Mucosa of stomach (tissue), 1 donor: ENCODE results near the gene YRDC.

Source experiments
- H3K27me3 ChIP-seq: one replicate; pipeline ENCODE4 v1.7.0; 2013; ENCODE audit warnings: mild to moderate bottlenecking, low read length; ENCODE audit not compliant: control insufficient read depth, insufficient read depth
- H3K36me3 ChIP-seq: one replicate; pipeline ENCODE4 v1.7.0; 2013; ENCODE audit warnings: low read length; ENCODE audit not compliant: control insufficient read depth, insufficient read depth
- H3K4me1 ChIP-seq: one replicate; pipeline ENCODE4 v1.7.0; 2013; ENCODE audit warnings: mild to moderate bottlenecking, low read length; ENCODE audit not compliant: control insufficient read depth, insufficient read depth
- H3K4me3 ChIP-seq: one replicate; pipeline ENCODE4 v1.7.0; 2013; ENCODE audit warnings: low read length
- H3K9ac ChIP-seq: one replicate; pipeline ENCODE4 v1.7.0; 2013; ENCODE audit warnings: mild to moderate bottlenecking, low read length, moderate library complexity
- H3K9me3 ChIP-seq: one replicate; pipeline ENCODE4 v1.7.0; 2013; ENCODE audit warnings: mild to moderate bottlenecking, low read length, moderate library complexity; ENCODE audit not compliant: control insufficient read depth
- donor health status: Pancreatic carcinoma.

YRDC gene

GRCh38 chr1:37807555-37808368, at the start of gene YRDC, which contains the start of gene C1orf122:
Gene YRDC, minus strand, starts transcription at chr1:37808208. Its CDS starts 28 bp downstream, at chr1:37808180.
Gene C1orf122, plus strand, starts transcription at chr1:37807790. Its CDS starts 615 bp downstream, at chr1:37808405.
- Histone ChIP-seq H3K4me1 (peaks cover 7% of the 10 kb centered on the region), H3K4me3 (peak within 1 kb of the TSS; percentile 80), H3K9ac (peak within 1 kb of the TSS; percentile 72), H3K27me3 (no peaks in the 10 kb centered on the region), H3K9me3 (no peaks in the 10 kb centered on the region), H3K36me3 (peaks cover 18% of the 10 kb centered on the region)

- H3K9me3 ChIP-seq, result no peaks in the 10 kb centered on the region
- H3K4me1 ChIP-seq, result peaks cover 9% of the 10 kb centered on the region
- H3K4me3 ChIP-seq, result no peak overlapping the region
- no peak overlapping the region for H3K9ac ChIP-seq
- H3K27me3 ChIP-seq, result no peaks in the 10 kb centered on the region
- no peaks in the 10 kb centered on the region for H3K36me3 ChIP-seq
Measured at GRCh38 chr1:37854406-37854805, 46.4 kb upstream of the YRDC start.

- Histone ChIP-seq H3K36me3 (no peaks in the 10 kb centered on the region), H3K4me1 (peaks cover 3% of the 10 kb centered on the region), H3K9me3 (no peaks in the 10 kb centered on the region), H3K4me3 (no peak overlapping the region), H3K9ac (no peak overlapping the region), H3K27me3 (no peaks in the 10 kb centered on the region)
Measured at GRCh38 chr1:37853157-37853556, 45.1 kb upstream of the YRDC start.

GRCh38 chr1:37851782-37852210, 43.8 kb upstream of the YRDC start:
- Histone ChIP-seq H3K9me3 (no peaks in the 10 kb centered on the region), H3K27me3 (no peaks in the 10 kb centered on the region), H3K4me1 (peaks cover 3% of the 10 kb centered on the region), H3K4me3 (no peak overlapping the region), H3K36me3 (no peaks in the 10 kb centered on the region), H3K9ac (no peak overlapping the region)

DNA sequence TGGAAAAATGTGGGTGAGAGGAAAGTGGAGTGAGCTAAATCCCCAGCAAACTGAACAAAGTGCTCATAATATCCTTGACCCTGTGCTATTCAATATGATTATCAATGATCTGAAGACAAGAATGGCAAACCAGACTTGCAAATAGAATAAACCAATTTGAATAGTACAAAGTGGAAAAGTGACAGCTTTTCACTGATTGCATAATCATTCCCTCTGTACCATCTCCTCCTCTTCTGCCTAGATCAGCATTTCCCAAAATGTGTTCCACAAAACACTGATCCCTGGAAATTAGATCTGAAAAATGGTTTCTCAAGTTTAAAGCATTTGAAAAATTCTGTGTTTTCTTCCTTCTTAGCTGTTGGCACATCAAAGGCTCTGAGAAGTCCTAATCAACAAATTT, 43.3 kb upstream of the YRDC start:
- H3K9me3 ChIP-seq, result no peaks in the 10 kb centered on the region
- H3K4me1 ChIP-seq, result peaks cover 3% of the 10 kb centered on the region
- no peak overlapping the region for H3K9ac ChIP-seq
- no peaks in the 10 kb centered on the region for H3K36me3 ChIP-seq
- H3K4me3 ChIP-seq, result no peak overlapping the region
- H3K27me3 ChIP-seq, result no peaks in the 10 kb centered on the region

DNA sequence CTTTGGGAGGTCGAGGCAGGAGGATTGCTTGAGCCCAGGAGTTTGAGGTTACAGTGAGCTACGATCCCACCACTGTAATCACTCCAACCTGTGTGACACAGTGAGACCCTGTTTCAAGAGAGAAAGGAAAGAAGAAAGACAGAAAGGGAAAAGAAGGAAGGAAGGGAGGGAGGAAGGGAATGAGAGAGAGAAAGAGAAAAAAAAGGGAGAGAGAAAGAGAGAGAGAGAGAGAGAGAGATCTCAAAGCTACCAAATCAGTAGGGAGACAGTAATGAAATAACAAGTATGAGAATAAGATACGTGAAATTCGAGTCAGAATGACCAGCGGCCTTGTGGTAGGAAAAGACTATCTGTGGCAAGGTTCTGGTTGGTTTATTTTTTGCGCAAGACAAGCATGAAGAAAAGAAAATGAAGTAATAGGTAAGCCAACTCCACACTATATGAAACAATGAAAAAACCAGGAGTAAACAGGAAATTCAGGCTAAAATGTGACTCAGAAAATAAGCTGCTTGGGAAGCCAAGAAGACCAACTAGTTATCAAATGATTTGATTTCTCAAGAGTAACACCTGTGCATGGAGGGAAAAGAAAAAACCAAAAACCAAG, 42.4 kb upstream of the YRDC start:
- Histone ChIP-seq H3K9me3 (no peaks in the 10 kb centered on the region), H3K9ac (no peak overlapping the region), H3K4me1 (peaks cover 3% of the 10 kb centered on the region), H3K4me3 (no peak overlapping the region), H3K27me3 (no peaks in the 10 kb centered on the region), H3K36me3 (no peaks in the 10 kb centered on the region)

GRCh38 chr1:37849480-37849879, 41.5 kb upstream of the YRDC start:
- H3K4me1 ChIP-seq, result peaks cover 3% of the 10 kb centered on the region

DNA sequence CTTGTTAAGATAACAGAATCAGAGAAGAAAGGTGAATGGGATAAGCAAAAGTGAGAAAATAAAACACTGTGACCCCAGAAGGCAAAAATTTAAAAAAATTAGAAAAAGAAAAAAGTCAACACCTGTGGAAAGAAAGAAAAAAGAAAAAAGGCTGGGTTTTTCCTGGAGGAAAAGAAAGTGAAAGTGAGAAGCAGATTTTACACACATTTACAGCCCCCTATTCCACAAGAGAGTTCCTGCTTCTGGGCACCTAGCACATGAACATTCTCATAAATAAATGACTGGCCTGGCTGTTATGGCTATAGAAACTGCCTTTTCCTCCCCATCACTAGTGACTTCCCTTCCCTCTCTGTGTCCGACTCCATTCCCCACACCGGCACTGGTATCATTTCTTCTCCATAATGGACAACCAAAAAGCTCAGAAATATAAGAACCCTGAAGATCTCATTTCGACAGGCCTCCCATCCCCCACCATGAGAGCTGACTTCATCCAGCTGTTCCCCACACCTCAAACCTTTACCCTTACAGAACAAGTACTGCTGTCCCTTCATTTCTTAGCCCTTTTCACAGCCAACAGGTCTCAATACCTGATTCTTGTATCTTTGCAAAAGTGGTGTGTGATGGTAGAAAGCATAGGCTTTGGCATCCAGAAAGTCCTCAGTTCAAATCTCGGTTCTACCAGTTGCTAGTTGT, 38.8 kb upstream of the YRDC start:
- Histone ChIP-seq H3K4me3 (no peak overlapping the region), H3K9me3 (no peaks in the 10 kb centered on the region), H3K27me3 (no peaks in the 10 kb centered on the region), H3K36me3 (no peaks in the 10 kb centered on the region), H3K9ac (no peak overlapping the region), H3K4me1 (no peaks in the 10 kb centered on the region)

More at GRCh38 chr1:37849480-37849879, 41.5 kb upstream of the YRDC start:
- no peaks in the 10 kb centered on the region for H3K27me3 ChIP-seq
- H3K36me3 ChIP-seq, result no peaks in the 10 kb centered on the region
- no peaks in the 10 kb centered on the region for H3K9me3 ChIP-seq
- H3K9ac ChIP-seq, result no peak overlapping the region
- H3K4me3 ChIP-seq, result no peak overlapping the region

DNA sequence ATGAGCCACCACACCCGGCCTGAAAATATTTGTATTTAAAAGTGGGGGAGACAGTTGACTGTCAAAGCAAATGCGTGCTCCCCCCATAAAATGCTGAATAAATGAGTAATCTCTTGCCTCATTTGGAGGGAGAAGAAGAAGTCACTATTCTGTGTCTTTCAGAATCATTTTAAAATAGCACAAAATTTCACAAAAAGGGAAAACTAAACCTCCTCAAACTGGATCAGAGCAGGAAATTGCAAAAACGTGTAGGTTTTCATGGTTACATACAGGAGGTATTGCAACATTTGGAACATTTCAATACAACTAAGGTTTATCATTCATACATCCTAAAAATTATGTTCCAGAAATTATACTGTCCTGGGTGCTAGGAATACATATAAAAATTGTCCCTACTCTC, 37.8 kb upstream of the YRDC start:
- H3K4me1 ChIP-seq, result no peaks in the 10 kb centered on the region
- H3K9me3 ChIP-seq, result no peaks in the 10 kb centered on the region
- no peaks in the 10 kb centered on the region for H3K27me3 ChIP-seq
- no peak overlapping the region for H3K9ac ChIP-seq
- no peaks in the 10 kb centered on the region for H3K36me3 ChIP-seq
- no peak overlapping the region for H3K4me3 ChIP-seq

DNA sequence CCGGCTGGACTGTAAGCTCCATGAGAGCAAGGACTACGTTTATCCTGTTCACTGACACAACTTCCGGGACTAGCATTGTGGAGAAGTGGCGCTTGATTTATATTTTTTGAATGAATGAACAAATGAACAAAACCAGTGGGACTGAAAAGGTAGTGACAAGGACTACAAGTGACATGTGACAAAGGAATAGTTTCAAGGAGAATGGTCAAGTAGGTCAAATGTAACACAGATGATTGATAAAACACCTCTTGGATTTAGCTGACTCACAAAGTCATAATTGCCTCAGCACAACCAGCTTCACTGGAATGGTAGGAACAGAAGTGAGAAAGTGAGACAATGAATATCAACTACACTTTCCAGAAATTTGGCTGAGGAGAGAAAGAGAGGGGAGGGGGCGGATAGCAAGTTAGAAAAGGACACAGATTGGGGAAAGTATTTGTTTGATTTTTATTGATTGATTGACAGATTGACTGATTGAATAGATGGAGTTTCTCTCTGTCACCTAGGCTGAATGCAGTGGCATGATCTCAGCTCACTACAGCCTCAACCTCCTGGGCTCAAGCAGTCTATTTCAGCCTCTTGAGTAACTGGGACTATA, 37.1 kb upstream of the YRDC start:
- Histone ChIP-seq H3K9ac (no peak overlapping the region), H3K36me3 (no peaks in the 10 kb centered on the region), H3K4me1 (no peaks in the 10 kb centered on the region), H3K9me3 (no peaks in the 10 kb centered on the region), H3K27me3 (no peaks in the 10 kb centered on the region), H3K4me3 (no peak overlapping the region)

DNA sequence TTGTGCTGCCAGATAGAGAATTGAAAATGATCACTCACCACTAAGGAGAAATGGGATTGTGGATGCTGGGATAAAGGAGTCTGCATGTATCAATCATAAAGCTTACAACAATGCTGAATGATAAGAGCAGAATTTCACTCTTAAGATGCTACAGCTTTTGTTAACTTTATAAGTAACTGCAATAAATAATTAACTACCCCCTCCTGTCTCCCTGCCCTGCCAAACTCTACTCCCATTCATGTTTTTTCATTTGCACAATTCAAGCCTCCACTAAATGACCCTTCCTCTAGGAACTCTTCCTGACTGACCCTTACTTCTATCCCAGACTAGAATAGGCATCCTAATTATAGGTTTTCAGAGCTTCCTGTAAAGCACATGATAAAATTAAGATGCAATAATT, 36.5 kb upstream of the YRDC start:
- Histone ChIP-seq H3K27me3 (no peaks in the 10 kb centered on the region), H3K9me3 (no peaks in the 10 kb centered on the region), H3K36me3 (no peaks in the 10 kb centered on the region), H3K4me3 (no peak overlapping the region), H3K9ac (no peak overlapping the region), H3K4me1 (no peaks in the 10 kb centered on the region)

DNA sequence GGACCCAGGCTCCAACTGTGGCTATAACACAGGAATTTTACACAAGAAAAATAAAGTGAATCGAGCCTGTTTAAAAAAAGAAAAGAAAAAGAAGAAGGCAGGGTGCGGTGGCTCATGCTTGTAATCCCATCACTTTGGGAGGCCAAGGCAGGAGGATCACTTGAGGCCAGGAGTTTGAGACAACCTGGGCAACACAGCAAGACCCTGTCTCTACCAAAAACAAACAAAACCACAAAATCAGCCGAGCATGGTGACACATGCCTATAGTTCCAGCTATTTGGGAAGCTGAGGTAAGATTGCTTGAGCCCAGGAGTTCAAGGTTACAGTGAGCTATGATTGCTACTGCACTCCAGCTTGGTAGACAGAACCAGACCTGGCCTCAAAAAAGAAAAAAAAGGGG, 33.6 kb upstream of the YRDC start:
- no peaks in the 10 kb centered on the region for H3K9me3 ChIP-seq
- H3K4me1 ChIP-seq, result no peaks in the 10 kb centered on the region
- H3K9ac ChIP-seq, result no peak overlapping the region
- no peak overlapping the region for H3K4me3 ChIP-seq
- no peaks in the 10 kb centered on the region for H3K36me3 ChIP-seq
- H3K27me3 ChIP-seq, result no peaks in the 10 kb centered on the region
